HG02588 (cell line): Measurements from ENCODE around the gene VAV3.
"Not testable (repeated sequence)": the region's sequence is repeated elsewhere in the genome, so short reads cannot be mapped to it uniquely, and the experiment has no call there.

Source experiments
- ATAC-seq: cut with Tn5 transposase; IDR thresholded peaks from one replicate; pipeline ENCODE4 v1.9.1; 2021; ENCODE audit warnings: mild to moderate bottlenecking, moderate library complexity; ENCODE audit not compliant: unreplicated experiment

VAV3 gene

GRCh38 chr1:107895403-107896191 lies 69.4 kb downstream of the VAV3 start:
- ATAC-seq = no peak

GRCh38 chr1:107894605-107895004 lies 70.4 kb downstream of the VAV3 start:
- ATAC-seq = no peak

- ATAC-seq = not testable (repeated sequence)
These were observed 71.6 kb downstream of the VAV3 start for GRCh38 chr1:107893350-107893749.

- ATAC-seq = no peak
These were observed 75.5 kb downstream of the VAV3 start for GRCh38 chr1:107889524-107889923.

- ATAC-seq = no peak
These were observed 81.4 kb downstream of the VAV3 start for GRCh38 chr1:107883562-107883961.

- ATAC-seq = no peak
These were observed 85.1 kb downstream of the VAV3 start for GRCh38 chr1:107879927-107880326.

GRCh38 chr1:107879346-107879745 lies 85.6 kb downstream of the VAV3 start:
- ATAC-seq = no peak

GRCh38 chr1:107877745-107878144 lies 87.2 kb downstream of the VAV3 start:
- ATAC-seq = no peak

GRCh38 chr1:107877092-107877491 lies 87.9 kb downstream of the VAV3 start:
- ATAC-seq = no peak

- ATAC-seq = no peak
These were observed 89.3 kb downstream of the VAV3 start for GRCh38 chr1:107875689-107876088.

- ATAC-seq = no peak
These were observed 90.8 kb downstream of the VAV3 start for GRCh38 chr1:107874221-107874620.

GRCh38 chr1:107871687-107872395 lies 93.1 kb downstream of the VAV3 start:
- ATAC-seq = no peak

- ATAC-seq = no peak
These were observed 93.7 kb downstream of the VAV3 start for GRCh38 chr1:107871259-107871658.

GRCh38 chr1:107870696-107871095 lies 94.3 kb downstream of the VAV3 start:
- ATAC-seq = no peak

- ATAC-seq = no peak
These were observed 97.1 kb downstream of the VAV3 start for GRCh38 chr1:107867897-107868296.

GRCh38 chr1:107867422-107867821 lies 97.6 kb downstream of the VAV3 start:
- no peak for ATAC-seq

GRCh38 chr1:107866870-107867269 lies 98.1 kb downstream of the VAV3 start:
- ATAC-seq = no peak

- no peak for ATAC-seq
These were observed 99.4 kb downstream of the VAV3 start for GRCh38 chr1:107865627-107866026.

- ATAC-seq = no peak
These were observed 101.6 kb downstream of the VAV3 start for GRCh38 chr1:107863342-107863741.

- ATAC-seq = no peak
These were observed 102.9 kb downstream of the VAV3 start for GRCh38 chr1:107862064-107862463.

GRCh38 chr1:107858323-107858722 lies 106.7 kb downstream of the VAV3 start:
- no peak for ATAC-seq

GRCh38 chr1:107851418-107851817 lies 113.6 kb downstream of the VAV3 start:
- no peak for ATAC-seq
